Mesothelial cell of epicardium (in vitro differentiated cells): Measurements from ENCODE around the gene ACER3. TPM values are rescaled to one million over a fixed set of nuclear protein-coding genes. Genes with fewer than 3 reads are reported as not detected.

Experiments used
- DNase-seq, 2 experiments: peaks; one replicate each; pipeline ENCODE4 v3.0.0; 2021; ENCODE audit warnings: low spot score in 2 of 2; ENCODE audit not compliant: unreplicated experiment in 2 of 2
- H3K27ac Mint-ChIP-seq: 2 replicates; pipeline ENCODE4 v1.8.0; 2021; ENCODE audit warnings: mixed read lengths
- H3K27me3 Mint-ChIP-seq: 2 replicates; pipeline ENCODE4 v1.8.0; 2021; ENCODE audit warnings: low read depth, mixed read lengths
- H3K36me3 Mint-ChIP-seq: 2 replicates; pipeline ENCODE4 v1.8.0; 2021; ENCODE audit warnings: mixed read lengths
- H3K4me1 Mint-ChIP-seq: 2 replicates; pipeline ENCODE4 v1.8.0; 2021; ENCODE audit warnings: mixed read lengths
- H3K4me3 Mint-ChIP-seq: 2 replicates; pipeline ENCODE4 v1.8.0; 2021; ENCODE audit warnings: mild to moderate bottlenecking, moderate library complexity, mixed read lengths
- H3K9me3 Mint-ChIP-seq: 2 replicates; pipeline ENCODE4 v1.8.0; 2021; ENCODE audit warnings: mixed read lengths
- CTCF ChIP-seq: fragments of 200-600 bp; sonication (generic); IDR thresholded peaks from one replicate; pipeline ENCODE4 v1.5.0; 2021; ENCODE audit warnings: antibody characterized with exemption; ENCODE audit not compliant: unreplicated experiment
- total RNA-seq: library from RNA; stranded (reverse); gene quantifications from 3 replicates; pipeline ENCODE4 v1.2.1, GENCODE V29; 2021

The ACER3 gene
- total RNA-seq, 1 donor from 2014 or later = 17.5 TPM

- Mint-ChIP-seq H3K4me1 (peaks cover 24% of the 10 kb centered on the region), H3K9me3 (no peaks in the 10 kb centered on the region), H3K4me3 (no peak overlapping the region), H3K27me3 (no peaks in the 10 kb centered on the region), H3K27ac (peak overlapping the region; percentile 32), H3K36me3 (no peaks in the 10 kb centered on the region)
- no peak for DNase-seq
- no peak for TF ChIP-seq CTCF
Observed at GRCh38 chr11:77071671-77072605, 211.2 kb downstream of the ACER3 start.

- peaks cover 20% of the 10 kb centered on the region for H3K4me1 Mint-ChIP-seq
- no peak overlapping the region for H3K4me3 Mint-ChIP-seq
- H3K27ac Mint-ChIP-seq = peak overlapping the region; percentile 83
- peaks cover 1% of the 10 kb centered on the region for H3K9me3 Mint-ChIP-seq
- no peak for DNase-seq
- H3K27me3 Mint-ChIP-seq = no peaks in the 10 kb centered on the region
- H3K36me3 Mint-ChIP-seq = no peaks in the 10 kb centered on the region
- no peak for TF ChIP-seq CTCF
Observed at GRCh38 chr11:77072851-77073327, 212.2 kb downstream of the ACER3 start.

- H3K4me3 Mint-ChIP-seq = no peak overlapping the region
- H3K27ac Mint-ChIP-seq = peak overlapping the region; percentile 83
- no peaks in the 10 kb centered on the region for H3K36me3 Mint-ChIP-seq
- peaks cover 20% of the 10 kb centered on the region for H3K4me1 Mint-ChIP-seq
- peaks cover 7% of the 10 kb centered on the region for H3K9me3 Mint-ChIP-seq
- peak in 1 of 2 experiments; percentile 56 for DNase-seq
- no peak for TF ChIP-seq CTCF
- no peaks in the 10 kb centered on the region for H3K27me3 Mint-ChIP-seq
Observed at GRCh38 chr11:77073328-77074001, 212.7 kb downstream of the ACER3 start.

GRCh38 chr11:77074205-77074604 is 213.5 kb downstream of the ACER3 start:
- peaks cover 20% of the 10 kb centered on the region for H3K4me1 Mint-ChIP-seq
- no peaks in the 10 kb centered on the region for H3K27me3 Mint-ChIP-seq
- H3K4me3 Mint-ChIP-seq = no peak overlapping the region
- no peak for TF ChIP-seq CTCF
- peaks cover 2% of the 10 kb centered on the region for H3K36me3 Mint-ChIP-seq
- no peak overlapping the region for H3K27ac Mint-ChIP-seq
- DNase-seq = no peak
- H3K9me3 Mint-ChIP-seq = peaks cover 14% of the 10 kb centered on the region

DNA sequence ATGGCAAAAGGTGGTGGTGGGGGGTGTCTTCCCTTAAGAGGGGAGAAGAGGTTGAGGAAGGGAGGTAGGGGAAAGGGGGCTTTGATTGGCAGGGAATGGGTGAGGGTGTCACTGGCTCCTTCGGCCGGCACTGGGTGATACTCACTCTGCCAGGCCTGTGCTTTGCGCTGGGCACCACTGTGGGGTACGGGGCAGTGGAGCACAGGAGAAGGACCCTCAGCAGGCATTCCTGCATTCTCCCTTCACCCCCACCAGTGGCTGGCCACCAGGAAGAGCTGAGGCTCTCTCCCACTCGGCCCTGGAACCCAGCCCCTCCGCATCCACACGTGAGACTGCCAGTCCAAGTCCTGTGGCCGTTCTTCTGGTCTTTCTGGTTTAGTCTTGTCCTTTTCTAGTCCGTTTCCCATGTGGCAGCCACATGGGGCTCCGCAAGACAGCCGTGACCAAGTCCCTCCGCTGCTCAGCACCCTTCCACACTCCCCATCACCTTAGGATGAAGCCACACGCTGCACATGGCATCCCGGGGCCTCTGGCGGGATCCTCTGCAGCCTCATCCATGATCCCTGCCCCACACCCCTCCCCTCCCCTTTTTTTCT is 214.0 kb downstream of the ACER3 start:
- Mint-ChIP-seq H3K36me3 (peaks cover 2% of the 10 kb centered on the region), H3K27me3 (no peaks in the 10 kb centered on the region), H3K27ac (no peak overlapping the region), H3K4me1 (peaks cover 20% of the 10 kb centered on the region), H3K9me3 (peaks cover 16% of the 10 kb centered on the region), H3K4me3 (no peak overlapping the region)
- no peak for TF ChIP-seq CTCF
- DNase-seq = no peak
